OCI-LY7 (cell line): ENCODE data around the gene GNPTG.
"Not testable (repeated sequence)": the region's sequence is repeated elsewhere in the genome, so short reads cannot be mapped to it uniquely, and the experiment has no call there.

ENCODE experiments used
- EZH2phosphoT487 ChIP-seq: fragments of 200-600 bp; sonication (generic); IDR thresholded peaks from 2 replicates; pipeline ENCODE4 v1.6.1; 2018; ENCODE audit warnings: low read depth, borderline replicate concordance, mild to moderate bottlenecking, mixed run types, antibody characterized with exemption, low read length, moderate library complexity, mixed read lengths
- TF ChIP-seq, protein P1 (sequence below): fragments of 200-600 bp; sonication (generic); conservative IDR thresholded peaks from 2 replicates; pipeline ENCODE4 v1.5.1; 2014; ENCODE audit warnings: mild to moderate bottlenecking, antibody characterized with exemption, low read length, moderate library complexity, mixed read lengths

GRCh38 chr16:1328961-1329360 is 22.8 kb upstream of the GNPTG start:
- TF ChIP-seq, protein P1, sequence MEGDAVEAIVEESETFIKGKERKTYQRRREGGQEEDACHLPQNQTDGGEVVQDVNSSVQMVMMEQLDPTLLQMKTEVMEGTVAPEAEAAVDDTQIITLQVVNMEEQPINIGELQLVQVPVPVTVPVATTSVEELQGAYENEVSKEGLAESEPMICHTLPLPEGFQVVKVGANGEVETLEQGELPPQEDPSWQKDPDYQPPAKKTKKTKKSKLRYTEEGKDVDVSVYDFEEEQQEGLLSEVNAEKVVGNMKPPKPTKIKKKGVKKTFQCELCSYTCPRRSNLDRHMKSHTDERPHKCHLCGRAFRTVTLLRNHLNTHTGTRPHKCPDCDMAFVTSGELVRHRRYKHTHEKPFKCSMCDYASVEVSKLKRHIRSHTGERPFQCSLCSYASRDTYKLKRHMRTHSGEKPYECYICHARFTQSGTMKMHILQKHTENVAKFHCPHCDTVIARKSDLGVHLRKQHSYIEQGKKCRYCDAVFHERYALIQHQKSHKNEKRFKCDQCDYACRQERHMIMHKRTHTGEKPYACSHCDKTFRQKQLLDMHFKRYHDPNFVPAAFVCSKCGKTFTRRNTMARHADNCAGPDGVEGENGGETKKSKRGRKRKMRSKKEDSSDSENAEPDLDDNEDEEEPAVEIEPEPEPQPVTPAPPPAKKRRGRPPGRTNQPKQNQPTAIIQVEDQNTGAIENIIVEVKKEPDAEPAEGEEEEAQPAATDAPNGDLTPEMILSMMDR, result not testable (repeated sequence)
- TF ChIP-seq EZH2phosphoT487, result not testable (repeated sequence)
